Right atrium auricular region (tissue), 2 donors: Measurements from ENCODE around the gene SLC51B. TPM values are rescaled to one million over a fixed set of nuclear protein-coding genes. Genes with fewer than 3 reads are reported as not detected.

ENCODE experiments used
- DNase-seq: peaks from one replicate; pipeline ENCODE4 v3.0.0-alpha.2; 2019; ENCODE audit warnings: low spot score
- H3K27ac ChIP-seq, 2 donors: fragments of 200-600 bp; sonication (generic); 1 replicate in 1 of 2; 2 replicates in 1 of 2; pipeline ENCODE4 v1.5.1; 2016 to 2019
- H3K27me3 ChIP-seq, 2 donors: fragments of 200-600 bp; sonication (generic); one replicate each; pipeline versions ENCODE4 v1.5.1 to v1.6.0; 2017 to 2019
- H3K36me3 ChIP-seq: fragments of 200-600 bp; sonication (generic); one replicate; pipeline ENCODE4 v1.5.1; 2016
- H3K4me1 ChIP-seq, 2 donors: fragments of 200-600 bp; sonication (generic); one replicate each; pipeline versions ENCODE4 v1.5.1 to v1.6.0; 2017 to 2019
- H3K4me3 ChIP-seq, 2 donors: fragments of 200-600 bp; sonication (generic); 1 replicate in 1 of 2; 2 replicates in 1 of 2; pipeline ENCODE4 v1.5.1; 2017 to 2019; ENCODE audit warnings: mild to moderate bottlenecking in 1 of 2, moderate library complexity in 1 of 2
- H3K9me3 ChIP-seq, 2 donors: fragments of 200-600 bp; sonication (generic); one replicate each; pipeline ENCODE4 v1.5.1; 2019
- total RNA-seq, 2 donors: library from RNA; depleted of rRNA; stranded (reverse); fragments of >200 nt; gene quantifications; one replicate each; pipeline ENCODE4 v1.1.0, GENCODE V29; 2016
- TF ChIP-seq, protein P1 (sequence below), 2 donors: fragments of 200-600 bp; sonication (generic); IDR thresholded peaks; one replicate each; pipeline ENCODE4 v1.5.1; 2019; ENCODE audit warnings: antibody characterized with exemption in 2 of 2

Gene SLC51B
- total RNA-seq, 2 donors from 2014 or later, result not detected

DNA sequence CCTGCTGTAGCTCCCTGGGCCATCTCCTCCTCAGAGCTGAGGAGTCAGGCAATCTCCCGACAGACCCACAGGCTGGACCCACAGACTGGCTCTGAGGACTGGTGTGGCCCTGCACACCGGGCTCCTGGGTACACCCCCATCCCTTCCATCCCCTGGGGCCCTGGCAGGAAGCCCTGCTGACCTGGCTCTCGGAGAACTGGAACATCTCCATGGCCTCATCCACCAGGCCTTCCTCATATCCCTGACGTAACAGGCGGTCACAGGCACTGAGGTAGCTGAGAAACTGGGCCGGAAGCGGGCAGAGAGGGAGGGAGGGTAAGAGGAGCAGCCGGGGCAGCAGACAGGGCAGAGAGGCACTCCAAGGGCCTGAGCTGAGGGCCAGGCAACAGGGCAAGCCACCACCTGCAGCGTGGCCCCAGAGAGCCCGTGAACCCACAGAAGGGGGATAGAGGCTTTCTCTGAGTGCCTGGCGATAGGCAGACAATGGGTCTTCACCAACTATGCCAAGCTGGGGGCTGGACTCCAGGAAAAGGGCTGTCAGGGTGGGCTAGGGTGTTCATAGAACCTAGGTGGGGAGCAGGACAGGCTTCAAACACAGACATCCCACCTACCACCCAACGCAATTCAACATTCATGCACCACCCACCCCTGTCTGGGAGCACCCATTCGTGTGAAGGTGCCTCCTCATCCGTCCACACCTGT is 49.3 kb downstream of the SLC51B start:
- TF ChIP-seq, protein P1, sequence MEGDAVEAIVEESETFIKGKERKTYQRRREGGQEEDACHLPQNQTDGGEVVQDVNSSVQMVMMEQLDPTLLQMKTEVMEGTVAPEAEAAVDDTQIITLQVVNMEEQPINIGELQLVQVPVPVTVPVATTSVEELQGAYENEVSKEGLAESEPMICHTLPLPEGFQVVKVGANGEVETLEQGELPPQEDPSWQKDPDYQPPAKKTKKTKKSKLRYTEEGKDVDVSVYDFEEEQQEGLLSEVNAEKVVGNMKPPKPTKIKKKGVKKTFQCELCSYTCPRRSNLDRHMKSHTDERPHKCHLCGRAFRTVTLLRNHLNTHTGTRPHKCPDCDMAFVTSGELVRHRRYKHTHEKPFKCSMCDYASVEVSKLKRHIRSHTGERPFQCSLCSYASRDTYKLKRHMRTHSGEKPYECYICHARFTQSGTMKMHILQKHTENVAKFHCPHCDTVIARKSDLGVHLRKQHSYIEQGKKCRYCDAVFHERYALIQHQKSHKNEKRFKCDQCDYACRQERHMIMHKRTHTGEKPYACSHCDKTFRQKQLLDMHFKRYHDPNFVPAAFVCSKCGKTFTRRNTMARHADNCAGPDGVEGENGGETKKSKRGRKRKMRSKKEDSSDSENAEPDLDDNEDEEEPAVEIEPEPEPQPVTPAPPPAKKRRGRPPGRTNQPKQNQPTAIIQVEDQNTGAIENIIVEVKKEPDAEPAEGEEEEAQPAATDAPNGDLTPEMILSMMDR (IDR thresholded peaks at IDR 0.05), result no peak
- Histone ChIP-seq H3K27me3 (no peaks in the 10 kb centered on the region), H3K4me3 (no peak overlapping the region), H3K9me3 (no peaks in the 10 kb centered on the region), H3K27ac (peak overlapping the region in 1 of 2 donors; percentile 3), H3K36me3 (peaks cover 20% of the 10 kb centered on the region), H3K4me1 (peaks cover 0 to 31% of the 10 kb centered on the region in 2 donors)
- no peak for DNase-seq

DNA sequence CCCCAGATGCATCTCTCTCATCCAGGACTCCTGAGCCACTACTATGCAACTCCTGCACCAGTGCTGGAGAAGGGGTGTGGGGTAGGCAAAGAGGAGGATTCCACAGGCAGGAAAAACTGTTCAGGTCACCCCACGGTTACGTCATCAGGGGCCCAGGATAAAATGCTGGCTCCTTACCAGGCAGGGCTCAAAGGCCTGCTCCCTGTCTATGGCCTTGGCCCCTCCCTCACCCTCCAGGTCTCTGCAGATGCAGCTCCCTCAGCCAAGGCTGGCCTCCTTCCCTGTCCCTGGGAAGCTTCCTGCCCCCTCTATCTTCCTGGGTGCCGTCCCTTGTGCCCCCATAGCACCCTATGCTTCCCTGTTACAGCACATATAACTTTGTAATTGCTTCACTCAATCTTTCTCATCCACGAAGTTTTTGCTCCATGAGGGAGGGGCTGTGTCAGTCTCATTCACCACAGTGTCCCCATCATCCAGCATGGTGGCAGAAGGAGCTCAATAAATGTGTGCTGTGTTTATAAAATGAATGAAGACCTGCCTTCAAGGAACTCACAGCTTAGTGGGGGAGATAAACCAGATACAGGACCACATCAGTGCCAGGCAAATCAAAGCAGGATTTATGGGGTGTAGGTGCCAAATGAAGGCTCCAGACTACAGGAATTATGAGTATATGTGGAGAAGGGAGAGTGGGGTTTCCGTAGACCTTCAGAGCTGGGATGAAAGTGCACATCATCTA is 50.0 kb downstream of the SLC51B start:
- no peak for DNase-seq
- Histone ChIP-seq H3K27ac (no peak overlapping the region), H3K4me1 (peaks cover 0 to 24% of the 10 kb centered on the region in 2 donors), H3K36me3 (peaks cover 27% of the 10 kb centered on the region), H3K27me3 (no peaks in the 10 kb centered on the region), H3K9me3 (no peaks in the 10 kb centered on the region), H3K4me3 (no peak overlapping the region)
- TF ChIP-seq, protein P1 (IDR thresholded peaks at IDR 0.05), result no peak

- Histone ChIP-seq H3K36me3 (peaks cover 27% of the 10 kb centered on the region), H3K4me3 (no peak overlapping the region), H3K9me3 (no peaks in the 10 kb centered on the region), H3K4me1 (peaks cover 0 to 20% of the 10 kb centered on the region in 2 donors), H3K27me3 (no peaks in the 10 kb centered on the region), H3K27ac (no peak overlapping the region)
- no peak for DNase-seq
- TF ChIP-seq, protein P1 (IDR thresholded peaks at IDR 0.05), result no peak
These were observed 50.5 kb downstream of the SLC51B start for GRCh38 chr15:65095747-65096104.

DNA sequence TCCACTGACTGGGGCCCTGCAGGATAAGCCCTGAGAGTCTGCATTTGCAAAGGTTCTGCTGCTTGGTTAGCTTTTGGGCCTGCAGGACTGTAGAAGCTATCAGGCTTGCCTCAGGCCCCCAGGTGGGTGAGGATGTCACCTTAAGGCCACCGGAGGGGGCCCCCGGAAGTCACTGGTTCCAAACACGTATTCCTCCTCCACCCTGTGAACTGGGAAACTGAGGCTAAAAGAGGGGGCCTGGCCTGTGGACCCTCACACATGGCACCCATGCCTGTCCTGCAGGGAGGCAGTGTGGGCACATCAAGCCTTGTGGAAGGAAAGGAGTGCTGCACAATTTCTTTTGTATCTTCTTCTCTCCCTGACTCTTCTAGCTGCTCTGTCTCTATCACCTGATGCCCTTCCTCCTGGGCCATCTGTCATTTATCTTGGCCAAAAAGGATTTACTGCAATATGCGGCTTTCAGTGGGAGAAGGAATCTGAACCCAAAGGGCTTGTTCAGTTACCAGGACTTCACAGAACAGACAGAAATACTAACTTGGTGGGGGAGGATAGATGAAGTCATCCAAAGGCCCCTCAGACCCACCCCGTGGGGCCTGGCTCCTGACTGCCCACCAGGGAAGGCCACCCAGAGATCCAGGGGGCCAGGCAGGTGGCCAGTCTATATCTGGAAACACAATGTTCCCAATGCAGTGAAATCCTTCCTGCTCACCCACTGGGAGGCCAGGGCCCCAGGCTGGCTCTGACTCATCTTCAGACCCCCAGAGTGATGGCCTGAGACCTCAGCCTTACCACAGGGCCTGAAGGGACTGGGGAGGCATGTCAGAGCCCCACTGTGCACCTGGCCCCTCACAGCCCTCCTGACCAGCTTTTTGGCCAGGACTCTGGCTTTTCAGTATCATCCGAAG is 51.5 kb downstream of the SLC51B start:
- Histone ChIP-seq H3K9me3 (no peaks in the 10 kb centered on the region), H3K4me3 (no peak overlapping the region), H3K27ac (no peak overlapping the region), H3K4me1 (peaks cover 0 to 23% of the 10 kb centered on the region in 2 donors), H3K27me3 (no peaks in the 10 kb centered on the region), H3K36me3 (peaks cover 27% of the 10 kb centered on the region)
- TF ChIP-seq, protein P1 (IDR thresholded peaks at IDR 0.05), result no peak
- no peak for DNase-seq

GRCh38 chr15:65097651-65098263 is 52.6 kb downstream of the SLC51B start:
- no peaks in the 10 kb centered on the region for H3K9me3 ChIP-seq

More at GRCh38 chr15:65097651-65098263, 52.6 kb downstream of the SLC51B start:
- H3K27me3 ChIP-seq, result no peaks in the 10 kb centered on the region
- H3K27ac ChIP-seq, result no peak overlapping the region
- H3K4me1 ChIP-seq, result peaks cover 0 to 23% of the 10 kb centered on the region in 2 donors
- H3K4me3 ChIP-seq, result no peak overlapping the region
- peaks cover 32% of the 10 kb centered on the region for H3K36me3 ChIP-seq
- TF ChIP-seq, protein P1 (IDR thresholded peaks at IDR 0.05), result no peak
- no peak for DNase-seq
